HG03025 (cell line): ENCODE measurements around the gene ICAM4.
"Not testable (repeated sequence)": the region's sequence is repeated elsewhere in the genome, so short reads cannot be mapped to it uniquely, and the experiment has no call there.

Experiments
- ATAC-seq: cut with Tn5 transposase; IDR thresholded peaks from one replicate; pipeline ENCODE4 v1.9.1; 2021; ENCODE audit warnings: mild to moderate bottlenecking, moderate library complexity; ENCODE audit not compliant: unreplicated experiment, low FRiP score

The ICAM4 gene

GRCh38 chr19:10334588-10335351, 48.0 kb downstream of the ICAM4 start:
- ATAC-seq = no peak

- ATAC-seq = no peak
Measured at GRCh38 chr19:10335352-10335985, 48.7 kb downstream of the ICAM4 start.

- not testable (repeated sequence) for ATAC-seq
Measured at GRCh38 chr19:10336725-10337124, 50.0 kb downstream of the ICAM4 start.
